Esophagus muscularis mucosa (tissue), 4 donors: ENCODE results near the gene DYNLT2.

Source experiments
- CTCF ChIP-seq, 3 experiments: fragments of 200-600 bp in 2 of 3; fragments of 450-650 bp in 1 of 3; sonication (generic) in 2 of 3; IDR thresholded peaks; one replicate each; pipeline ENCODE4 v1.5.1; 2017 to 2019; ENCODE audit warnings: antibody characterized with exemption in 3 of 3, mild to moderate bottlenecking in 2 of 3, moderate library complexity in 1 of 3
- EP300 ChIP-seq: sonication (generic); formaldehyde crosslinking; IDR thresholded peaks from one replicate; pipeline ENCODE4 v1.6.1; 2017; ENCODE audit warnings: antibody characterized with exemption
- POLR2A ChIP-seq: fragments of 450-650 bp; IDR thresholded peaks from one replicate; pipeline ENCODE4 v1.6.1; 2017; ENCODE audit warnings: antibody characterized with exemption, moderate library complexity, mild to moderate bottlenecking, low read depth
- POLR2AphosphoS5 ChIP-seq, 2 donors: sonication (generic); formaldehyde crosslinking; IDR thresholded peaks; one replicate each; pipeline ENCODE4 v1.6.1; 2017; ENCODE audit warnings: antibody characterized with exemption in 2 of 2

GRCh38 chr6:169788809-169789145 lies 37.4 kb upstream of the DYNLT2 start:
- TF ChIP-seq POLR2AphosphoS5 (IDR thresholded peaks at IDR 0.05): no peak
- no peak for TF ChIP-seq CTCF (IDR thresholded peaks at IDR 0.05)
- no peak for TF ChIP-seq POLR2A
- TF ChIP-seq EP300: no peak
